NCI-H2196 treated with DMSO at 0.1 percent for 48 hours (cell line): ENCODE results near the gene ASAP2.

ENCODE experiments used
- DNase-seq: peaks from one replicate; lab custom pipeline; 2025; ENCODE audit not compliant: unreplicated experiment; lab: John Stamatoyannopoulos, UW

Gene ASAP2

DNA sequence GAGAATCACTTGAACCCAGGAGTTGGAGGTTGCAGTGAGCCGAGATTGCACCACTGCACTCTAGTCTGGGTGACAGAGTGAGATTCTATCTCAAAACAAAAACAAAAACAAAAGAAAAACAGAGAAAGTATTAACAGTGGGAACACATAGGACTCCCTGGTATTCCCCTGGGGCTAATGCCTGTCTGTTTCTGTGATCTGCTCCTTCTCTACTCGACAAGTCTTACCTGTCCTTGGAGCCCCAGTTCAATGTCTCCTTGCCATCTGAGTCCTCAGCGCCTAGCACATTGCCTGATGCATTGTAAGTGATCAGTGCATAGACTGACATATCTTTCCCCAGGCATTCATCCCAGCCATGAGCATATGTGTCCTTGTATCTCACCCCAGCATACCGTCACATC, 85.8 kb downstream of the ASAP2 start:
- no peak for DNase-seq

DNA sequence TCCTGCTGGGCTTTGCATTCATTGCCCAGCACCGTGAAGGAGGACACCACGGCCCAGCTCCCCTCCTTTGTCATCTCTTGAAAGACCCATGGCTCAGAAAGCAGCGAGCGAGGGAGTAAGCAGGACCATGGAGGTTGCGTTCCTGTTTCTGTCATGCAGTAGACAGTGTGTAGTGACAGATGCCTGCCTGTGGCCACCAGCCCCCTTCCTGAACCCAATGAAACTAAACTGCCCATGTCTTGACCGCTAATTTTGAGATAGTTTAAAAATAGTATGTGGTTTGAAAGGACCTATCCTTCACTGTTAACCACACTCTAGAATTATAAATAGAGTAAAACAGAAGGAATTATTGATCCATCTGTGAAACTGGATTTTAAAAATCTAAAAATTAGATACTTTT, 88.2 kb downstream of the ASAP2 start:
- no peak for DNase-seq

DNA sequence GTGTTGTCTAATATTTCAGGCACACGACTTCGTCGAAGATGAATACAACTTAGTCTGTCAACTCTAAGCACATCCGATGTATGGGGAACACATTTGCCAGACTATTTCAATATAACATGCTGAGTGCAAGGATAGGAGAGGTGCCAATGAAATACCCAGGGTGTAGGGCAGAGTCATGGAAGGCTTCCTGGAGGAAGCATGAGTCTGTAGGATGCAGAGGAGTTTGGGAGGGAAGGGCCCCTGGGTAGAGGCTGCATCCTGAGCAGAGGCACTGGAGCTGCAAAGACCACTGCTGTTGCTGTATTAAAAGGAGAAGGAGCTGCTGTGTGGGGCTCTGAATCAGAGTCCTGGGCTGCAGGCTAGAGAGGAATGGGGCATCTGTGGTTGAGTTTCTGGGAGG, 89.9 kb downstream of the ASAP2 start:
- DNase-seq: no peak

DNA sequence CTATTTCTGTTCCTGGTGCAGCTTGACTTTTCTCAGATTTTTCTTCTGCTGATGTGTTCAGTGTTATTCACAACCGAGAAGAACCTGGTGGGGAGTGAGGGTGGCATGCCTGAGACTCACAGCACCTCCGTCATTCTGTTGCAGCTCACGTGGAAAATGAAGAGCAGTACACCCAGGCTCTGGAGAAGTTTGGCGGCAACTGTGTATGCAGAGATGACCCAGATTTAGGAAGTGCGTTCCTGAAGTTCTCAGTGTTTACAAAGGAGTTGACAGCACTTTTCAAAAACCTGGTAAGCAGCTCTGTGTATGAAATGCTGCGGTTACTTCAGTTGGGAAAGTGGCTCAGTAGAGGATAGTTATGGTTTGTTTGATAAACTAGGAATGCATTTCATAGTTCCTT, 90.5 kb downstream of the ASAP2 start:
- no peak for DNase-seq

DNA sequence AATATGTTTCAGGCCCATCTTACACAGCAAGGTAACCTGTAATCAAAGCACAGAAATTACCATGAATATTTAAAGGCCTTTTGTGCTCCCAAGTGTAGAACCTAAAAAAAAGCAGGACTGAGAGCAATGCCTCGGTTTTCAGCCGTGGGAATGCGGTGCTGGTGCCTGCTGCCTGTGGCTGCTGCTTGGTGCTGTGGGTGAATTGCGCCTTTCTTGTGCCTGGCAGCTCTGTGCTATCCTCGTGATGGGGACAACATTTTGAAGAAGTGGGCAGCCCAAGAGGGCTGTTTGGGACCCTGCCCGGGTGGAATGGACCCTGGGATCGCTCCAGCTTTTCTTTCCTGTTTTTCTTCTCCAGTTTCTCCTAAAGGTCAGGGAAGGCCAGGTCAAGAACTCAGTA, 91.2 kb downstream of the ASAP2 start:
- no peak for DNase-seq

DNA sequence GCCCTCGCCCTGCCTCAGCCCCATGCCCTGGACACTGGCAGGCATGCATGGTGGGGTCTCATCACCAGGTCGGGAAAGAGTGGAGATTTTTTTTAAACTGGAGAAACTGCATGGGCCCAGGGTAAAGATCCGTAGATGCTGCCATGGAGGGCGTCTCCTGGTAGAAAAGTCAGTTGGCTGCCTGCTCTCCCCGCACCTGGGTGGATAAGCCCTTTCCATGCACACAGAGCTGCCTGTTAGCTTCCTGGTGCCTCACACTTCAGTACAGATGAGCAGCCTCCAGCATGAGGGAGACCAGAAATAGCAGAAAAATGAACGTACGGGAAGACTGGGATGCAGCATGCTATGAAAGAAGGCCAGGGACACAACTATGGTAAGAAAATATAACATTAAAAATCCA, 92.0 kb downstream of the ASAP2 start:
- DNase-seq: no peak

DNA sequence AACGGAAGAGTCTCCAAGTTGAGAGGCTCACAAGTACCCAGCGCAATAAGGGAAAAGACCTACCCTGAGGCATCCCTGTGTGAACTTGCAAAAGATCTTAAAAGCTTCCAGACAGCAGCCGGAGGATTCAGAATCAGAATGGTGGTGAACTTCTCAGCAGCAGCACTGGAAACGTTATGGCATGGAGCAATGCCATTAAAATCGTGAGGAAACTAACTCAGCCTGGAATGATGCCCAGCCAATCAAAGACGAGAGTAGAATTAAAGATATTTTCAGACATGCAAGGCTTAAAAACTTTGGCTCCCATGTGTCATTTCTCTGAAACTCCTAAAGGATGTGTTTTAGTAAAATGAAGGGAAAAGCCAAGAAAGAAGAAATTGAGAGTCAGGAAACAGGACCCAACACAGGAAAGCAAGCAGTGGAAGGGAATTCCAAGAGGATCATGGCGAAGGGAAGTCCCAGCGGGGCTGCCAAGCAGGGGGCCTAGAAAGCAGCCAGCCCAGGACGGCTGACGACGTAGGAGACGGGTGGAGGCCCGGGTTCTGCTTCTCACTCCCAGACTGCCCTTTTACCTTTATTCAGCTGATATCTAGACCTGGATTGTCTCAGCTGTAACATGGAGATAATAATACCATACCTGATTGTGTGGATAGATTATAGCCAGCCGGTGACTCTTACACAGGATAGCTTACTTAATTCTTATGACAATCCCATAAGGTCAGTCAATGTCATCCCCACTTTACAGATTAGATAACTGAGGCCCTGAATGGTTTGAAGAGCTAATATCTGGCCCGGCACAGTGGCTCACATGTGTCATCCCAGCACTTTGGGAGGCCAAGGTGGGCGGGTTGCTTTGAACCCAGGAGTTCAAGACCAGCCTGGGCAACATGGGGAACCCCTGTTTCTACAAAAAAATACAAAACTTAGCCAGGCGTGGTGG, 92.8 kb downstream of the ASAP2 start:
- no peak for DNase-seq

DNA sequence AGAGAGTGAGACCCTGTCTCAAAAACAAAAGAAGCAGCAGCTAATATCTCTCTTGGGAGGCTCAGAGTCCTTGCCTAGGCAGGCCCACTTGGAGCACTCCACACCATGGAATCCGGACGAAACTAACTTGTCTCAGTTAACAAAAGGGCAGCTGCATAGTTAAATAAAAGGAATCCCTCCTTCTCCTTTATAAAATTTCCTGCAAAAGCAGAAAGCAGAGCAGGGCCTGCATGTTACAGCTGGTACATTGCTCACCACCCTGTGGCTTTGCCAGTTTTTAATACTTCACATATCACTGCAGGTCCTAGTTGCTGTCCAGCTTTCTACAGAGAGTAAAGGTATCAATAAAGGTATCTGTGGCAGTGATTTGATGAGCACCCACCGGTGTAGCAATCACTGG, 93.6 kb downstream of the ASAP2 start:
- DNase-seq: no peak

DNA sequence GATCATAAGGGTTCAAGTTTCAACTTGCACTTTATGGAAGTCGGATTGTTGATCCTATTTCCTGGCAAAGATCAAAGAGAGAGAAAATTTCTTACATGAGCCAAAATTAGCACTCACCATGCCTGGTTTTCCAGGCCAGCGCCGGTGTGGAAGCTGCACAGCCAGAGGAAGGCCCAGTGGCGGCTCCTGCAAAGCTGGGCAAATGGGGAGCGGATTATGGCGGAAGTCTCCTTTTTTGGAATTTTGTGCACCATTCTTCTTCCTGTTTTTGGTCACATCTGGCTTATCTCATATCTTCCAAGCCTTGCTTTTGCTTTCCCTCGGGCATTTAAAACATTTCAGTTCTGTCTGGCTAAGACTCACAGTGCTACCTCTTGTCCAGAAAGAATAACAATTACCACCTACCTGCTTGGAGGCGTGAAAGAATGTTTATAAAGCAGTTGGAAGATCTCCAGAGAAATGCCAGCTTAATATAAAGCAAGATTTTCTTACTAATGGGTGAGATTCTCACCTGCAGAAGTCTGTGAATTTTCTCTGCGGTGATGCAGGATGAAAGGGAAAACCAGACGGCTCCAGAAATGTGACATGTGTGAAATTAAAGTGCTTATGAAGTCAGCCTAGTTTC, 94.3 kb downstream of the ASAP2 start:
- DNase-seq: no peak

DNA sequence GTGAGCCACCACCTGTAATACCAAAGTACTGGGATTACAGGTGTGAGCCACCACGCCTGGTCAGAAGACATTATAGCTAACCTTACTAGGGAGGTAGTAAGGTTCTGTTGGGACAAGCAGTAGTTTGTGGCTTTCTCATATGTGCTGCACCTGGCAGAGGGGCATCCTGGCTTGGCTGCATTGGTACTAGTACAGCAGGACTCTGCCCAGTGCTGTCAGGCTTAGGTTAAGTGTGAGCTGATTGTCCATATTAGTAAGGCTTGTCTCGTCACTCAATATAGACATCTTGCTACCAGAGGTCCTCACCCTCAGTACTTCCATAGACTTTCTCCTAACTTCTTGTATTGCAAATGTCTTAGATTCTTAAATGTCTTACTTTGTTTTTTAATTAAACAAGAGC, 96.1 kb downstream of the ASAP2 start:
- no peak for DNase-seq

DNA sequence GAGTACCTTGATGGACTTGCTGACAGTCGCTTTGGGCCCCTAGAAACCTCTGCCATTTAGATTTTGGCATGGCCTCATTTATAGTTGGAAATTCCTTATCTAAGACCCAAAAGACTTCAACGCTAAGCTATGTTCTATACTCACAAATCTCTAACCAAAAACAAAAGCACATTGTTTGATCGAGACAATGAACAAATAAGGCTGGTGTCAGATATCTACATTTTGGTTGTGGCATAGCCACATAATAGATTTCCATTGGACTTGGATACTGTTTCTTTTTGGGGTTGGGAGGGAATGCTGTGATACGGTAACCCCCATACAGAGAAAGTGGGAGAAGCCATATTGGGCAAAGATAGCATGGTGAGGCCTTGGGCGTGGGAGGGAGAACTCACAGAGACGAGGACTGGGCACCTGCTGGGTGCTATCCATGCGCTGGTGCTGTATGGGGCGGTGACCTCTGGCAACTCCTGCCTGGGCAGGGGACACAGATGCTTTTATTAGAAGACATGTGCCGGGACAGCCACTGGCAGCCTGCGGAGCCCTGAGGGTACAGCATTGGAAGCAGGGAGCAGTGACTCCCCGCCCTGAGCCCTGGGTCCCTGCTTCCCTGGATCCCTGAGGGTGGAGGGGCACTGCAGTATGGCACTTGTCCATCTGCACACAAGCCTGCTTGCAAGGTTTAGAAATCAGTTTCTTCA, 97.1 kb downstream of the ASAP2 start:
- no peak for DNase-seq

DNA sequence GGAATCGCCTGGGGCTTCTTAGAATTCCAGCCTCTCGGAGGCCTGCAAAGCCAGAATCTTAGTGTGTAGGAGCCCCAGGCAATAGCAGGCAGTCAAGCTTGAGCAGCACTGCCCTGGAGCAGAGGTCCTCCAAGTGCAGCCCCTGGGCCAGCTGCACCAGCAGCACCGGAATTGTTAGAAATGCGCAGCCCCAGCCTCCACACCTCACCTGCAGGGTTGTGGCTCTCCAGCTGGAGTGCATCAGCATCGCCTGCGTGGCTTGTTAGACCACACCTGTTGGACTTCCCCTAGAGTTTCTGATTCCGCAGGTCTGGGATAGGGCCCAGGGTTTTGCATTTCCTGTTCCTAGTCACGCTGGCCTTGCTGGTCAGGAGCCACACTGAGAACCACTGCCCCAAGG, 100.3 kb downstream of the ASAP2 start:
- DNase-seq: no peak

DNA sequence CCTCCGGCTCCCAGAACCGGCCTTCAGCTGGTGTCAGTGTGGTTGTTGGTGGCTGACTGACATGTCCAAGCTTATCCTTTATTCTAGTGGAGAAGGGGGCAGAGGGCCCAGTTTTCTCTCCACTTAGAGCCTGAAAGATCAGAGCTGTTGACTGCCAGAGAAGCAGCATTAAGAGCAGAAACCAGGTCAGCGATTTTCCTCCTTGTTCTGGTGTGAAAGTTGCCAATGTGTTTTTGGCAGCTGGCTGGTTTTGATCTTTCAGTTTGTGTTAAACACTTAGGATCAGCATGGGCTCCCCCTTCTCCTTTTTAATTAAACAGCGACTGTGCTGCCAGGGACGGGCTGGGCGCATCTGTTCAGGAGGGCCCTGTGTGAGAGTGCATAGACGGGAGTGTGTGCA, 100.9 kb downstream of the ASAP2 start:
- DNase-seq: no peak

DNA sequence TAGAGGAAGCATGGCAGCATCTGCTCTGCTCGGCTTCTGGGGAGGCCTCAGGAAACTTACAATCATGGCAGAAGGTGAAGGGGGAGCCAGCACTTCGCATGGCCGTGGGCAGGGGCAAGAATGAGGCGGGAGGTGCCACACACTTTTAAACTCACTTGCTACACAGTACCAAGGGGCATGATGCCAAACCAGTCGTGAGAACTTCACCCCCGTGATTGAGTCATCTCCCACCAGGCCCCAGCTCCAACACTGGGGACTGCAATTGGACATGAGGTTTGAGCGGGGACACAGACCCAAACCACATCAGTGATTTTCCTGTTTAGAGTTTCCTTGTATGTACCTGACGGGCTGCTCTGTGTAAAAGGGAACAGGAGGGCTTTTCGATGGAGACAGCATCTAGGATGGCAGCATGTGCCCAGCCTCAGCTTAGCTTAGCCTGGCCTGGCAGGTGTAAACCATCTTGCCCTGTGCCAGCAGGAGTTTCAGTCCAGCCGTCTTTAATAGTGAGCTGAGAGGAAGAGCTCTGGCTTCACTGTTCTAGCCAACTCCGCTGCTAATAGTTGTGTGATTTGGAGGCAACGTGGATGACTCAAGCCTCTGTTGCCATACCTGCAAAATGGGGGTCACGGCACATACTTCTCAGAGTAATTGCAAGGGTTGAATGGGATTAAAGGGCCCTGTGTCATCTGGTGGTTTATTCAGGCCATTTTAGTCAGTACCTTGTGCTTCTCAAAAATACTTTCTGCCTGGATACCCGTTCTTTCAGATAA, 101.8 kb downstream of the ASAP2 start:
- DNase-seq: no peak

DNA sequence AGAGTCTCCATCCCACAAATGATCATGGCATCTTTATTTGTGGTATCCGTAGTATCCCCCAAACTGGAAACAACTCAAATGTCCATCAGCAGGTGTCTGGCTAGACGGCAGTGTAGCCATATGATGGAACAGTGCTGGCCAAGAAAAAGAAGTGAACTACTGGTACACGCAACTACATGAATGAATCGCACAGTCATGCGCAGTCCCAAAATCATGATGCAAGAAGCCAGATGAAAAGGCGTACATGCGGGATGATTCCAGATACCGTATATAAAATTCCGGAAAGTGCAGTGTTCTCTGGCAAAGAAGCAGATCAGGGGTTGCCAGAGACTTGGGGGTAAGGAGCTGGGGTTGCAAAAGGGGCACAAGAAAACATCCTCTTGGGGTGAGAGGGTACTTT, 102.5 kb downstream of the ASAP2 start:
- no peak for DNase-seq

DNA sequence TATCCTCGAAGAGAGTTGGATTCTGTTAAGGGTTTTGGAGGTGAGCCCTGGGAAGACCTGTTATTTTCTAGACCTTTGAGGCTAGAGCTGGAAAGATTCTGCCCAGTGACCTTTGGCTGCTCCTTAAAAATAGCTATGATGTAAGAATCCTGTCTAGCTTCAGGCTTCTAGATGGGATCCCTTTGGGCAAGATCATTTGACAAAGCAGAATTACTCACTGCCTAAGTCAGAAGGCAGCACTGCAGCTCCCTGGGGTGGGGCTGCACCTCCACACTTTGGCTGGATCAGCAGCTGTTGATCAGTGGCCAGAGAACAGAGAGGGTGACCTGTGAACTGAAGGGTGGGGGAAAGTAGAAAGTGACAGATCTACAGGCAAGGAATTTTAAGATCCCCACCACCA, 103.8 kb downstream of the ASAP2 start:
- no peak for DNase-seq

DNA sequence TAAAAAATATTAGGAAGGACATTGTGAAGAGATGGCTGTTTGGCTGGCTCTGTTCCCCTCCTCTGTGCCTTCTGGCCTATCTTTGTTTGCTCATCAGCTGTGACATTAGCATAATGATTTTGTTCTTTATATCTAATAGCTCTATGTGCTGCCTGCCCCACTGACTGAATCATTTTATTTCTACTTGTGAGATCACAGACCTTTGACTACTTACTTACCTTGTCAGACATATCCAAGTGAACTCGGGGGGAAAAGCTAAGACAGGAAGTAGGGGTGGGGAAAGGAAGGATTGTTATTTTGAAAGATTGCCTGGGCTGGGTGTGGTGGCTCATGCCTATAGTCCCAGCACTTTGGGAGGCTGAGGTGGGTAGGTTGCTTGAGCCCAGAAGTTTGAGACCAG, 104.2 kb downstream of the ASAP2 start:
- no peak for DNase-seq

DNA sequence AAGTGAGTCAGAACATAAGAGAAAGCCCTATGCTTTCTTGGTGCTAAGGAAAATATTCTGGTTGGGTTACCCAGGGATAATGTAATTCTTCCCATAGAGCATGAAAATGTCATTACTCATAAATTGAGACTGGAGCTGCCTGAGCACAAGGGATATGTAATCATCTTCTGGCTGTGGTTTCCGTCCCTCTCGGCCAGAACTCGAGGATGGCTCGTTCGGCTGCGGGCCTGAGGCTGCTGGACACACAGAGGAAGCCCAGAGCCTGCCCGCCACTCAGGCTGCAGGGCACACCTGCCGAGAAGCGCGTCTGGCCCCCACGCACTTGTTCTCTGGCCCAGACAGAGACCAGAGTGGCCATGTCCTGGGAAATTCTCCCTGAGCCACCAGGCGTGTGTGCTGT, 104.9 kb downstream of the ASAP2 start:
- DNase-seq: no peak

DNA sequence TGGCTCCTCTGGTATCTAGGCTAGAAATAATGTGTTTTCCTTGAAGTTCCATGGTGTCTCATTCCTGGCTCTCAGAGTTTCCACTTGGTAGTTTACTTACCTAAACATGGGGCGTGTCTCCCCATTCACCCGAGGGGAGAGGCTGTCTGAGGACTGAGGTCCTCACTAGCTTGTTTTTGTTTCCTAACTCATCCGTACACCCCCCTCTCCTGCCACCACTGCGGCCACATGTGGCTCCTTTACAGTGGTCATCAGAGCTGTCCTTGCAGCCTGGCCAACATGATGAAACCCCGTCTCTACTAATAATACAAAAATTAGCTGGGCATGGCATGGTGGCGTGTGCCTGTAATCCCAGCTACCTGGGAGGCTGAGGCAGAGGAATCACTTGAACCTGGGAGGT, 106.0 kb downstream of the ASAP2 start:
- DNase-seq: no peak

DNA sequence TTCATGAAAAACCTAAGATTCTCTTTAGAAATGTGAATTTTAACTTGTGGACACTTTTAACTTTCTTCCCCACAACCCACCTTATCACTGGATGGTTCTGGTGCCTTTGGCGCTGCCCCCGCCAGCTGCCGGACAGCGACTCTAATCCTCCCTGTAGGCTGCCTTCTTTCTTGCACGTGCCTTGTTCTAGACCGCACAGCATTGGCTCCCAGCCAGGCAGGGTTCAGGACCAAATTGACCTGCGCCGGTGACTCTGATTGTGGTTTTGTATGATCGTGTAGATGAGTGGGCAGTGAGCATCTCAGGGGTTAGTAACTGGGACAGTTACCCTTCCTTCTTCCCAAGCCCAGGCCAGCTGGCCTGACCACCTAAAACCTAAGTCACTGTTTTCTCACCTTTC, 106.8 kb downstream of the ASAP2 start:
- no peak for DNase-seq

DNA sequence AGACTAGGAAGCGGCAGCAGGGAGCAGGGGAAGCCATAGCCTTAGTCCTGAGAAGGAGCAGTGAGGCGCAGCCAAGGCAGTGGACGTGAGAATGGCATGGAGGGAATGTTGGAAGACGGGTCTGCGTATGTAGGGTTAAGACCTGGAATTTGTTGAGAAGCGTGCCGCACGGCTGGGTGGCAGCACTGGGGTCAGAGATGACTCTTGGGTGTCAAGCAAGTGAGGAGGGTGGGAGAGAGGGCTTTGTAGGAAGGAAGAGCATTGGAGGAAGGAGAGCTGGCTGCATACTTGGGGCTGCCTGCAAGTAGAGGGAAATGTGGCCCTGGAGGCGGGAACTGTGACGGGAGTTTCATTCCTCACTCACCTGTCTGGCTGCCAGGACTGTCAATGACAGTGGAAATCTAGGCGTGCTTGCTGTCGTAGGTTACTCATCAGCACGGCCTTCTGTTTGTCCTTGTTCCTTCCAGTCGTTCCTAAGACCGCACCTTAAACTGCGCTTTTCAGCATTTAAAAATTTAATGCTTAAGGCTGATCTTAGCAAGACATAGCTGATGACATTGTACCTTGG, 108.8 kb downstream of the ASAP2 start:
- DNase-seq: no peak
